Aorta (tissue), 5 donors: ENCODE results near the gene NOMO2. TPM values are rescaled to one million over a fixed set of nuclear protein-coding genes. Genes with fewer than 3 reads are reported as not detected.
"Not testable (repeated sequence)": the region's sequence is repeated elsewhere in the genome, so short reads cannot be mapped to it uniquely, and the experiment has no call there.

Experiments
- ATAC-seq: fragments of 200-7000 bp; cut with Tn5 transposase; one replicate; pipeline ENCODE4 v1.9.1; 2022; ENCODE audit warnings: moderate library complexity; ENCODE audit not compliant: low FRiP score
- DNase-seq, 2 donors: peaks; one replicate each; pipeline ENCODE4 v3.0.0-alpha.2; 2020
- H3K27ac ChIP-seq, 2 donors: one replicate each; pipeline ENCODE4 v1.5.1; 2013; ENCODE audit warnings: low read length in 2 of 2, mild to moderate bottlenecking in 2 of 2, moderate library complexity in 2 of 2, control low read depth in 1 of 2, inconsistent platforms in 1 of 2, low read depth in 1 of 2
- H3K27me3 ChIP-seq, 2 donors: one replicate each; pipeline ENCODE4 v1.6.1; 2013; ENCODE audit warnings: control low read depth in 1 of 2, low read length in 1 of 2, mild to moderate bottlenecking in 1 of 2, moderate library complexity in 1 of 2; ENCODE audit not compliant: insufficient read depth in 2 of 2, control insufficient read depth in 1 of 2
- H3K36me3 ChIP-seq, 2 donors: one replicate each; pipeline ENCODE4 v1.6.1; 2013; ENCODE audit warnings: control low read depth in 1 of 2, low read length in 1 of 2, mild to moderate bottlenecking in 1 of 2; ENCODE audit not compliant: insufficient read depth in 2 of 2, control insufficient read depth in 1 of 2
- H3K4me1 ChIP-seq, 2 donors: one replicate each; pipeline ENCODE4 v1.6.1; 2013; ENCODE audit warnings: low read length in 2 of 2, control low read depth in 1 of 2, mild to moderate bottlenecking in 1 of 2, moderate library complexity in 1 of 2; ENCODE audit not compliant: insufficient read depth in 2 of 2, control insufficient read depth in 1 of 2
- H3K4me3 ChIP-seq, 2 donors: one replicate each; pipeline ENCODE4 v1.5.1; 2013; ENCODE audit warnings: low read length in 2 of 2, control low read depth in 1 of 2, mild to moderate bottlenecking in 1 of 2
- H3K9me3 ChIP-seq: one replicate; pipeline ENCODE4 v1.6.1; 2013; ENCODE audit warnings: mild to moderate bottlenecking, low read length; ENCODE audit not compliant: control insufficient read depth
- WGBS, 2 donors: extraction: QIAGEN DNeasy Blood & Tissue Kit; methylation state at CpG; one replicate each; pipeline ENCODE4 v1.1.7; 2013; 5-methylcytosine and 5-hydroxymethylcytosine counted together
- intact Hi-C, 2 donors: fragments of 100-400 bp; cut with DNase I; formaldehyde crosslinking; loops; one replicate each; pipeline versions ENCODE4 v1.14.2 to v1.15.0; 2022
- polyA plus RNA-seq, 2 donors: library from polyadenylated mRNA; stranded (reverse); fragments of 200-250 nt; gene quantifications; one replicate each; pipeline ENCODE4 v1.2.3, GENCODE V29; 2013
- total RNA-seq, 2 donors: library from RNA; stranded (reverse); fragmentation: NEBNext Ultra II Directional; extraction: Animal tissue kit (Norgen Biotek cat#: 25700); gene quantifications; one replicate each; pipeline ENCODE4 v1.2.1, GENCODE V29; 2021
- donor health status: healthy with polysubstance abuse.
- donor health status: Bipolar disorder and iron deficiency.
- donor health status: DM: no; HTN: no; CAD: no.
- donor health status: DM: no; HTN: no; CAD: no.
- donor health status: DM: yes; HTN: yes; CAD: no.

Gene NOMO2
- total and polyA plus RNA-seq, 4 donors = 65.1 to 124 (median 96.3) TPM

DNA sequence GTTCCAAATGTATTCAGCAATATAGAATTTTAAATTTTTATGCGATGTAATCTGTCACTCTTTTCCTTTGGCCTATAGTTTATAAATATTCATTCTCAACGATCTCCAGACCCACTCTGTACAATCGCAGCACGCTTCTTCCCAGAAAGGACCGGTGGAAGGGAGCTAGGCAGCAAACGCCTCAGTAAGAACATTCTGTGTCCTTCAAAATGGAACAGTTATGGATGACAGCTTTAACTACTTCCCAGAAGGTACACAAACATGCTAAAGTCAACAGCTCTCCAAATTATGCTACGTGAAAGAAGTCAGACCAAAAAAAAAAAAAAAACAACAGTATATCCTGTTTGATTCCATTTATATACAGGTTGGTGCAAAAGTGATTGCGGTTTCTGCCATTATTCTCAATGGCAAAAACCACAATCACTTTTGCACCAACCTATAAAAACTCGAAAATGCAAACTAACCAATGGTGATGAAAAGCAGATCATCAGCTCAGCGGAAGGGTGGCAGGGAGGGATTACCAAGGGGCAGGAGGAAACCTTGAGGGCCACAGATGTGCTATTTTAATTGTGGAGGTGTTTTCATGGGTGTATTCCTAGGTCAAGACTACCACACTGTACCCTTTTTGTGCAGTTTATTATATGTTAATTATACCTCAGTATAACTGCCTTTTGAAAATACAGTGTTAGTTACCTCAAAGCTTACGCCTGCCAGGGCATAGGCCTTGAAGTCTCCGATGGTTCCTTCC, 43.2 kb downstream of the NOMO2 start:
- ATAC-seq, H3K27ac ChIP-seq, H3K27me3 ChIP-seq, H3K4me3 ChIP-seq, H3K4me1 ChIP-seq, intact Hi-C loops, H3K9me3 ChIP-seq, H3K36me3 ChIP-seq, DNase-seq: not testable (repeated sequence)
- no CpG with 5 or more reads among the region's 12 CpGs for WGBS, 2 donors

DNA sequence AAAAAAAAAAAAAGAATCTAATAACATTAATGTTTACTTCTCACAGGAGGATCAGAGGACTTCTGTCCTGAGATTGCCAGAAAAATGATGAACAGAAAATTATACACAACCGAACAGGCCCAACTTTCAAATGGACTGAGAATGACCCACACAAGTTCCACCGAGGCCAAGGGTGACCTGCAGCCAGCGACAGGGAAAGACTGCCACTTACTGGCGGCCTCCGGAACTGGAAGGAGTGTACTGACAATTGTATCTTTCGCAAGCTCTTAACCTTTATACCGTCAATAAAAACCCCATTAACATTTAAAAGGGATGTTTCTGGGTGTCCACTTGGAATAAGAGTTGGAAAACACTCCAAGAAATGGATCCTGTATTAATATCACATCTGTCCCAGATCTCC, 63.5 kb downstream of the NOMO2 start:
- no CpG with 5 or more reads among the region's 7 CpGs for WGBS, 2 donors
- H3K9me3 ChIP-seq, DNase-seq, H3K27ac ChIP-seq, H3K36me3 ChIP-seq, H3K27me3 ChIP-seq, H3K4me1 ChIP-seq, H3K4me3 ChIP-seq, intact Hi-C loops: not testable (repeated sequence)
- peak; percentile 66 for ATAC-seq

DNA sequence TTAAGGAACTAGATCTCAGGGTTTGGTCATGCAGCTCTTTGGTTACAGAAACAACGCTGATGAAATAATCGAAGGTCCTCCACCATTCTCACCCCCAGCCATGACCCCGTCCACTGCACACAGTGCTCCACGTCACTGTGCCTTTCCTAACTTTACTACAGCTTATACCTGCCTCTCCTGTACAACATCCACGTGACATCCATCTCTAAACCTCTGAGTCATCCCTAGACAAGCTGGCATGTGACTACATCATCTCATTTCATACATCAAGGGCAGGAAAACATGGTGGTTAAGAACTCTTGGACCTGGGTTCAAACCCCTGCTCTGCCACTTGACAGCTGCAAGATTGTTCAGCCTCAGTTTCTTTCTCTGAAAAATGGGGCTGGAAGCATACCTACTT, 64.9 kb downstream of the NOMO2 start:
- H3K9me3 ChIP-seq, ATAC-seq, H3K4me3 ChIP-seq, H3K27ac ChIP-seq, H3K4me1 ChIP-seq, H3K36me3 ChIP-seq, H3K27me3 ChIP-seq, DNase-seq, intact Hi-C loops: not testable (repeated sequence)
- no CpG with 5 or more reads among the region's 5 CpGs for whole genome bisulfite sequencing, 2 donors

DNA sequence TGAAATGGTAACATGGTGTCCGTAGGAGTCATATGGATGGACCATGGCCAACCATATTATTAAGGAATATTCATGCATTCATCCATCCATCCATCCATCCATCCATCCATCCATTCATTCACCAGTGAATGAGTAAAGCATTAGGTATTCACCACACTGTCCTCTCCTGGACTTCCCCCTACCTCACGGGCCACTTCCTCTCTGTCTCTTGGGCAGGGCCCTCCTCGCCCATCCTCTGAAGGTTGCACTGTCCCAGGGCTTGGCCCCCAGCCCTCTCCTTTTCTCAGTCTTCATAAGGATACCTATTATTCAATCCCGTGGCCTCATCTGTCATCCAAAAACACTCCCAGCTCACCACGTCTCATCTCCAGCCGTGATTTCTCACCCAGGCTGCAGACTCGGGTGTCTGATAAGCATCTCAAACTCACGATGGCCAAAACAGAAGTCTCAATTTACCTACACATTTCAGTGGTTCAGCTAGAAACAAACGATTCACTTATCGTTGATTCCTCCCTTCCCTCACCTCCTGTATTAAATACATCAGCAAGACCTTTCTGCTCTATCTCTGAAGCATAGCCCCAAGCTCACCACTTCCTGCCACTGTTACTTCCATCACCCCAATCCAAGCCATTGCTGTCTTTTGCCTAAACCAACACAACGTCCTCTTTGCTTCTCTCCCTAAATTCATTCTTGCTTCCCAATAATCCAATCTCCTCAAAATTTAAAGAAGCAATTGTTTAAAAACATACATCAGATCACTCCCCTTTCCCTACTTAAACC, 69.6 kb downstream of the NOMO2 start:
- no CpG with 5 or more reads among the region's 11 CpGs for whole genome bisulfite sequencing, 2 donors
- ATAC-seq, H3K9me3 ChIP-seq, H3K4me1 ChIP-seq, DNase-seq, H3K27ac ChIP-seq, H3K36me3 ChIP-seq, intact Hi-C loops, H3K4me3 ChIP-seq, H3K27me3 ChIP-seq: not testable (repeated sequence)

DNA sequence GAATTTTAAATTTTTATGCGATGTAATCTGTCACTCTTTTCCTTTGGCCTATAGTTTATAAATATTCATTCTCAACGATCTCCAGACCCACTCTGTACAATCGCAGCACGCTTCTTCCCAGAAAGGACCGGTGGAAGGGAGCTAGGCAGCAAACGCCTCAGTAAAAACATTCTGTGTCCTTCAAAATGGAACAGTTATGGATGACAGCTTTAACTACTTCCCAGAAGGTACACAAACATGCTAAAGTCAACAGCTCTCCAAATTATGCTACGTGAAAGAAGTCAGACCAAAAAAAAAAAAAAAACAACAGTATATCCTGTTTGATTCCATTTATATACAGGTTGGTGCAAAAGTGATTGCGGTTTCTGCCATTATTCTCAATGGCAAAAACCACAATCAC, 125.9 kb downstream of the NOMO2 start:
- H3K27ac ChIP-seq, H3K36me3 ChIP-seq, ATAC-seq, H3K9me3 ChIP-seq, DNase-seq, H3K4me1 ChIP-seq, H3K4me3 ChIP-seq, H3K27me3 ChIP-seq, intact Hi-C loops: not testable (repeated sequence)
- WGBS, 2 donors = 74 to 81% methylated on average over 4 of the region's 8 CpGs

DNA sequence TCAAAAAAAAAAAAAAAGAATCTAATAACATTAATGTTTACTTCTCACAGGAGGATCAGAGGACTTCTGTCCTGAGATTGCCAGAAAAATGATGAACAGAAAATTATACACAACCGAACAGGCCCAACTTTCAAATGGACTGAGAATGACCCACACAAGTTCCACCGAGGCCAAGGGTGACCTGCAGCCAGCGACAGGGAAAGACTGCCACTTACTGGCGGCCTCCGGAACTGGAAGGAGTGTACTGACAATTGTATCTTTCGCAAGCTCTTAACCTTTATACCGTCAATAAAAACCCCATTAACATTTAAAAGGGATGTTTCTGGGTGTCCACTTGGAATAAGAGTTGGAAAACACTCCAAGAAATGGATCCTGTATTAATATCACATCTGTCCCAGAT, 146.1 kb downstream of the NOMO2 start:
- H3K27ac ChIP-seq, H3K27me3 ChIP-seq, DNase-seq, H3K4me1 ChIP-seq, H3K9me3 ChIP-seq, H3K36me3 ChIP-seq, H3K4me3 ChIP-seq, intact Hi-C loops: not testable (repeated sequence)
- no CpG with 5 or more reads among the region's 7 CpGs for WGBS, 2 donors
- peak; percentile 80 for ATAC-seq

DNA sequence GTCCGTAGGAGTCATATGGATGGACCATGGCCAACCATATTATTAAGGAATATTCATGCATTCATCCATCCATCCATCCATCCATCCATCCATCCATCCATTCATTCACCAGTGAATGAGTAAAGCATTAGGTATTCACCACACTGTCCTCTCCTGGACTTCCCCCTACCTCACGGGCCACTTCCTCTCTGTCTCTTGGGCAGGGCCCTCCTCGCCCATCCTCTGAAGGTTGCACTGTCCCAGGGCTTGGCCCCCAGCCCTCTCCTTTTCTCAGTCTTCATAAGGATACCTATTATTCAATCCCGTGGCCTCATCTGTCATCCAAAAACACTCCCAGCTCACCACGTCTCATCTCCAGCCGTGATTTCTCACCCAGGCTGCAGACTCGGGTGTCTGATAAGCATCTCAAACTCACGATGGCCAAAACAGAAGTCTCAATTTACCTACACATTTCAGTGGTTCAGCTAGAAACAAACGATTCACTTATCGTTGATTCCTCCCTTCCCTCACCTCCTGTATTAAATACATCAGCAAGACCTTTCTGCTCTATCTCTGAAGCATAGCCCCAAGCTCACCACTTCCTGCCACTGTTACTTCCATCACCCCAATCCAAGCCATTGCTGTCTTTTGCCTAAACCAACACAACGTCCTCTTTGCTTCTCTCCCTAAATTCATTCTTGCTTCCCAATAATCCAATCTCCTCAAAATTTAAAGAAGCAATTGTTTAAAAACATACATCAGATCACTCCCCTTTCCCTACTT, 152.2 kb downstream of the NOMO2 start:
- intact Hi-C loops, ATAC-seq: not testable (repeated sequence)
- no CpG with 5 or more reads among the region's 11 CpGs for WGBS, 2 donors

DNA sequence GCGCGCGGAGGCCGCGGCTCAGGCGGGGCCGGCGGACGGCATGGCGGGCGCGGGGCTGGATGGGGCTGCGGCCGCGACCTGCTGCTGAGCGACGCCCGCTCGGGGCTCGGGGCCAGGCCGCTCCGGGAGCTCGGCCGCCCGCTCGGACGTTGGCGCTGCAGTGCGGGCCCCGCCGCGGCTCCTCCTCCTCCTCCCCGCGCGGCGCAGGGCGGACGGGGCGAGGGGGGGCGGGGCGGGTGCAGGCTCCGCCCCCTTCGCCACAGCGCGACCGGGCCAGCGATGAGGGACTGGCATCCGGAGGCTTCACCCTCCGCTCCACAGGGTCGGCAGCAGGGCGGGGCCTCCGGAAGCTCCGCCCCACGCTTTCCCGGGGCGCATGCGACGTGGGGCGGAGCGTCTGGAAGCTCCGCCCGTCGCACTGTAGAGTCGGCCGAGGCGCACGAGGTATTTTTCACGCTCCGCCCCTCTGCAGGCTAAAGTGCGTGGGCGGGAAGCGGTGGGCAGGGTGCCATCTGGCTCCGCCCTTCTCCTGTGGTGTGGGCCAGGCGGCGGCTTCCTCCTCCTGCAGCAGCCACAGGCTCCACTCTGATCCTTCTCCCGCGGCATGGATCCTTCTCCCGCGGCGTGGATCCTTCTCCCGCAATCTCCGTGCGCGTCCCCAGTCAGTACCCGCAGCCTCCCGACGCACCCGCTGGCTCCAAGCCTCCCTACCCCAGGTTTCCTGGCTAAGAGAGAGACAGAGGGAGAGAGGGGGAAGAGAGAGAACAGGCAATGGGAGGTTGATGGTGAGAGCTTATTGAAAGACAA, 159.8 kb downstream of the NOMO2 start:
- H3K4me3 ChIP-seq, H3K36me3 ChIP-seq, H3K4me1 ChIP-seq, H3K27ac ChIP-seq, intact Hi-C loops, H3K27me3 ChIP-seq, H3K9me3 ChIP-seq, DNase-seq: not testable (repeated sequence)
- peak; percentile 88 for ATAC-seq
- WGBS, 2 donors = no CpG with 5 or more reads among the region's 88 CpGs

More for the DNA sequence above, 152.2 kb downstream of the NOMO2 start:
- not testable (repeated sequence) for H3K36me3 ChIP-seq, H3K4me3 ChIP-seq, H3K27ac ChIP-seq, H3K4me1 ChIP-seq, DNase-seq, H3K27me3 ChIP-seq, H3K9me3 ChIP-seq
